GM21526 (cell line): ENCODE measurements around the gene CEMIP2.
A peak's percentile ranks its signal among the peaks of the same experiment; 100 is the strongest.
"Not testable (repeated sequence)": the region's sequence is repeated elsewhere in the genome, so short reads cannot be mapped to it uniquely, and the experiment has no call there.

Experiments
- ATAC-seq: cut with Tn5 transposase; IDR thresholded peaks from one replicate; pipeline ENCODE4 v1.9.1; 2021; ENCODE audit warnings: moderate library complexity; ENCODE audit not compliant: unreplicated experiment, low FRiP score

The CEMIP2 gene, protein sequence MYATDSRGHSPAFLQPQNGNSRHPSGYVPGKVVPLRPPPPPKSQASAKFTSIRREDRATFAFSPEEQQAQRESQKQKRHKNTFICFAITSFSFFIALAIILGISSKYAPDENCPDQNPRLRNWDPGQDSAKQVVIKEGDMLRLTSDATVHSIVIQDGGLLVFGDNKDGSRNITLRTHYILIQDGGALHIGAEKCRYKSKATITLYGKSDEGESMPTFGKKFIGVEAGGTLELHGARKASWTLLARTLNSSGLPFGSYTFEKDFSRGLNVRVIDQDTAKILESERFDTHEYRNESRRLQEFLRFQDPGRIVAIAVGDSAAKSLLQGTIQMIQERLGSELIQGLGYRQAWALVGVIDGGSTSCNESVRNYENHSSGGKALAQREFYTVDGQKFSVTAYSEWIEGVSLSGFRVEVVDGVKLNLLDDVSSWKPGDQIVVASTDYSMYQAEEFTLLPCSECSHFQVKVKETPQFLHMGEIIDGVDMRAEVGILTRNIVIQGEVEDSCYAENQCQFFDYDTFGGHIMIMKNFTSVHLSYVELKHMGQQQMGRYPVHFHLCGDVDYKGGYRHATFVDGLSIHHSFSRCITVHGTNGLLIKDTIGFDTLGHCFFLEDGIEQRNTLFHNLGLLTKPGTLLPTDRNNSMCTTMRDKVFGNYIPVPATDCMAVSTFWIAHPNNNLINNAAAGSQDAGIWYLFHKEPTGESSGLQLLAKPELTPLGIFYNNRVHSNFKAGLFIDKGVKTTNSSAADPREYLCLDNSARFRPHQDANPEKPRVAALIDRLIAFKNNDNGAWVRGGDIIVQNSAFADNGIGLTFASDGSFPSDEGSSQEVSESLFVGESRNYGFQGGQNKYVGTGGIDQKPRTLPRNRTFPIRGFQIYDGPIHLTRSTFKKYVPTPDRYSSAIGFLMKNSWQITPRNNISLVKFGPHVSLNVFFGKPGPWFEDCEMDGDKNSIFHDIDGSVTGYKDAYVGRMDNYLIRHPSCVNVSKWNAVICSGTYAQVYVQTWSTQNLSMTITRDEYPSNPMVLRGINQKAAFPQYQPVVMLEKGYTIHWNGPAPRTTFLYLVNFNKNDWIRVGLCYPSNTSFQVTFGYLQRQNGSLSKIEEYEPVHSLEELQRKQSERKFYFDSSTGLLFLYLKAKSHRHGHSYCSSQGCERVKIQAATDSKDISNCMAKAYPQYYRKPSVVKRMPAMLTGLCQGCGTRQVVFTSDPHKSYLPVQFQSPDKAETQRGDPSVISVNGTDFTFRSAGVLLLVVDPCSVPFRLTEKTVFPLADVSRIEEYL (N-terminal part only)

DNA sequence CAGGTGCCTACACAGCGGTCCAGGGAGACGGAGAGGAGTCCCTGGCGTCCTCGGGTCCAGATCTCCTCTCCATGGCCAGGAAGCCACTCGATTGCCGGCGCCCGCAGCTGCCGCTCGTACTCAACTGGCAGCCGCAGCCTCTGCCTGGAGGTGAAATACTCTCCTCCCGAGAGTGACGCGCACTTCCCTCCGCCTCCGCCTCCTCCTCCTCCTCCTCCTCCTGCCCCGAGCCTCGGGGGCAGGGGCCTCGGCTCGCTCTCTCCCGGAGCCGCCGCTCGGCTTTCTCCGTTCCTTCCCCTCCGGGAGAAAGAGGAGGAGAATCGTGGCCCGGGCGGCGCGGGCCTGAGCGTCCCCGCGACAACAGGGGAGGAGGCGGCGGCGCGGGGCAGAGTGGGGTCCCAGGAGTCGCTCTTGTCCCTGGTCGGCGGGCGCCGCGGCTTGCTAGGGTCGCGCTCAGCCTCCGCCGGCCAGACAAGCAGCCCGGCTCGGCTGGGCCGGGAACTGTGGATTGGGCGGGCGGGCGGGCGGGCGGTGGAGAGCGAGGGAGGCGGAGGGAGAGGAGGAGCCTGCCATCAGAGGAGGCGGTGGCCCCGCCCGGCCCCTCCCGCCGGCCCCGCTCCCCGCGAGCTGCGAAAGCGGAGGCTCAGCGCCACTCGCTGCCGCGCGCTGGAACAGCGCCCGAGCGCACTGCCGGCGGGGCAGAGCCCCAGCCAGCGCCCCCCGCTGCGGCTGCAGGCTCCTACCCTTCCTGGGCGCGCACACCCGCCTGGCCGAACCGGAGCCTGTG lies at the start of gene CEMIP2:
Gene CEMIP2, minus strand, starts transcription at position 126 of the 787 bp plus-strand sequence. CDS start 18,140 bp downstream, outside the sequence.
- ATAC-seq = peak; percentile 83

DNA sequence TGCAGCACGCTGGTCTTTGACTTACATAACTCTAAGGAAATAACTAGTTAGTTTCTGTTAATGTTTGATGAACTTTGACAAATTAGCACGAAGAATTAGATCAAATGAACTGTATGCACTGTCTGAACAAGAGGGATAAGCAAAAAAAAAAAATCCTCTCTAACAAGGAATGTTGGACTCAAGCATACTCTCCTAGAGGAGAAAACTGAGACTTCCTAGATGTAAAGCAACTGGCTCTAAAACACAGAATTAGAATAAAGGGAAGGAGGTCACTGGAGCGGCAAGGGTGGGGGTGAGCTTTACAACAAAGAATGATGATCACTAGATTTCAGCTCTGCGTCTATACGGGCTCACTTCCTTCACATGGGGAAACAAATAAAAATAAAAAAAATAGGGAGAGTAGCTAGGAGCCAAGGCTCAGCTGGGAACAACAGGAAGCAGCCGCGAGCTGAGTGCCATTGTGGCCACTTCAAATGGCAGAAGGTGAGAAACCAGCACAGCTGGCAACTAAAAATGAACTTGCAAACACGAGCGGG lies 48.7 kb upstream of the CEMIP2 start:
- ATAC-seq = no peak

DNA sequence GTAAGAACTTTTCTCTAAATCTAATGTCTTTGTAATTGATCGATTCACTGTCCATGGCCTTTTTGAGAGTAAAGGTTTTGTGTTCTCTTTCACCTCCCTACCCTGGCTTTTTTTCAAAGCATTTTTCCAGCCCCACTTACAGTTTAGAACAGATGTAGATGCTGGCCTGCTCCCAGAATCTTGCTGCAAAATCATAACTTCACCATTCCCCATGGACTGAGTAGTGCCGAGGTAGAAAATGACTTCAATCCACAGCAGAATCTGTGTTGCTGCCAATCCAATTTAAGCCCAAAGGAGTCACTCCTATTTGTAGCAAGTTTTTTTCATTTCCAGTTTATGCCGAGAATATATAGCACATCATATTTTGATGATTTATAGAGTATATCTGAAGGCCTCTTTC lies 46.5 kb upstream of the CEMIP2 start:
- ATAC-seq = no peak

DNA sequence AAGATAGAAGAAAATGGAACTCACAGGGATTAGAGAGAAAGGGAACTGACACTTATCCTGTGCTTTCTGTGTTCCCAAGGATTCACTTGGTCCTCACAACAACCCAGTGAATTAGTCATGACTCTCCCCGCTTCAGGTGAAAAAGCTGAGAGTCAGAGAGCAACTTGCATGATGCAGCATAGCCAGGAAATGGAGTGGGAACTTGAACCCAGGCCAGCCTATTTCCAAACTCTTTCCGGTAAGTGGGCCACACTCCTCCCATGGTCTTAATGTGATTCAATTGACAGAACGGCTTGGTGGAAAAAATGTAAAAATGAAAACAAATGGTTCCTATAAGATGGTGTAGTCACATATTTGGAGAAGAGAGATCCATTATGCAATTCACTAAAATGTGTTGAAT lies 45.9 kb upstream of the CEMIP2 start:
- no peak for ATAC-seq

DNA sequence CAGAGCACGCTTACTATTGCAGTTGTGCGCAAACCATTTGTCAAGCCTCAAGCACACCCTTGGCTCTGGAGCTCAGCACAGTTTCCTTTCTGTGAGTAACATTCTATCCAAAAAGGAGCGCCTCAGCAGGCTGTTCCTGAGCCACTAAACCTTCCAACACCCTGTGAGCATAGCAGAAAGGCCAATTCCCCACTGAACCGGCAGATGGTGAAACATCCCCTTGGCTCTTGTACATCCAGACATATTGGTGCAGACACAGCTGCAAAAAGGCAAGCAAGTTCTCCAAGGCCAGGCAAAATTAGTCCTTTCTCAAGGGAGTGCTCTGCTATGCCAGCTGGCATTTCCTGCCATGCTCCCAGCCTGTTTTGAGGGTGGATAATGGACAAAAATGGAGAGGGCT lies 44.1 kb upstream of the CEMIP2 start:
- no peak for ATAC-seq

DNA sequence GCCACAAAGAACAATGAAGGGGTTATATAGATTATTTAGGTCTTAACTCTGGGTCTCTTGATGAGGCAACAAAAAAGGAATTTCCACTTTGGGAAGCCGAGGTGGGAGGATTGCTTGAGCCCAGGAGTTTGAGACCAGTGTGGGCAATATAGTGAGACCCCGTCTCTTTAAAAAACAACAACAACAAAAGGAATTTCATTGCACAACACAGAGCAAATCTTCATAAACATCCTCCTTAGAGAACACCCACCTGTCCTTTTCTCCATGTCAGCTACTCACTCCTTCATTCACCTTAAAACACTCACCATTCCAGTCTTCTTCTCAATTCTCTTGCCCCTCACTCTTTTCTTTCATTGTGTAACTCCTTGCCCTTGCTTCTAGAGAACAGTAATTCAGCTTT lies 39.8 kb upstream of the CEMIP2 start:
- ATAC-seq = no peak

DNA sequence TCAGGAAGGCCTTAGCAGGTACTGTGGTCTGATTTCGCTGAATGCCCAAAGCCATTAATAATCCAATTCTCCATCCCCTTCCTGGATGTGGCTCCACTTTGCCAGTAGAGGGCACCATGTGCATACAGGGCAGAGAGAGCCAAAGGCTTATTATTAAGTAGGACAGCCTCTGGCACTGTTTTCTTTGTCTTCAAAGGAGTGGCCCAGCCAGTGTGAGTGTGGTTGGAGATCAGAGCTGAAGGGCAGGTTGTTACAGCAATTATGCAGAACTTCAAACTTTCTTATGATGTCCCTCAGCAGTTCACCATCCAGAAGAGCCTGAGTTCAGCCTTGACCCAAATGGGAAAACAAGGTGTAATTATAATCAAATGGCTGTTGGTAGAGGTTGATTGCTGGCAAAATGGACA lies 38.6 kb upstream of the CEMIP2 start:
- peak; percentile 91 for ATAC-seq

DNA sequence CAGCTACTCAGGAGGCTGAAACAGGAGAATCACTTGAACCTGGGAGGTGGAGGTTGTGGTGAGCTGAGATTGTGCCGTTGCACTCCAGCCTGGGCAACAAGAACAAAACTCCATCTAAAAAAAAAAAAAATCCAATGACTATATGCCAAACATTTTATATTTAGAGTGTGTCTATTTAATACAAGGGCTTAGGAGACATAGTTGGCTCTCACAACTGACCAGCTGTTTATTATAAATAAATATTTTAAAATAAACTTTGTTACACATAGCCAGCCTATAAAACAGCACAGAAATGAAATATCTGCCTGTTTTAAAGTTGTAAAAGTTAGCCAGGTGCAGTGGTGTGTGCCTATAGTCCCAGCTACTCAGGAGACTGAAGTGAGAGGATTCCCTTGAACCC lies 36.8 kb upstream of the CEMIP2 start:
- not testable (repeated sequence) for ATAC-seq

DNA sequence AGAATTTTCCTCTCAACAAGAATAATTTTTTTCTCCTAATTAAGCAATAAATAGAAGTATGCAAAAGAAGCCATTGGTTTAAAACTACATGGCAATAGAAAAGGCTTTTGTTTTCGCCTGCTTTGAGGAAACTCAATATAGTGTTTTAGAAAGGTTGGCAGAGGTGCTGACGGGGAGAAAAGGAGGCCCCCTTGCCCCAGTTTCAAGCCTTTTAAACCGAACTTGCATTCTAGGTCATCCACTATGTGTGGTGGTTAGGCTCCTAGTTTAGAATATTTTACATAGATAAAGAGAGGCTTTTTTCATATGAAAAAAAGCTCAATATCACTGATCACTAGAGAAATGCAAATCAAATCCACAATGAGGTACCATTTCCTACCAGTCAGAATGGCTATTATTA lies 33.5 kb upstream of the CEMIP2 start:
- ATAC-seq = no peak

DNA sequence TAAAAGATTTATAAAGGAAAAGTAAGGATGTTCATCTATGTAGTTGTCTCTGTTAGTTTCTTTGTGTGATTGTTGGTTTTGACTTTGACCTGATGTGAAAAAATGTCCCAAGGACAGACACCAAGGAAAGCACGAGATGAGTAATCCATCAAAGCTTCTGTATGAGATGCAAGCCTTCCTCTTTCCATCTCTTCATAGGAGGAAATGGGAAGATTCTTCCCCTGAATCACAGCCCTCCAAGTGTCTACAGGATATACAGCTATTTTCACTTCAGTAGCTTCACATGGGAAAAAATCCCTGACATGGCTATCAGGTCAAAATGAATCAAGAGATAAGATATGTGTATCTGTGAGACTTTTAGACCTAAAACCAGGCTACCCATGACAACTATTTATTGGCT lies 29.0 kb upstream of the CEMIP2 start:
- no peak for ATAC-seq

DNA sequence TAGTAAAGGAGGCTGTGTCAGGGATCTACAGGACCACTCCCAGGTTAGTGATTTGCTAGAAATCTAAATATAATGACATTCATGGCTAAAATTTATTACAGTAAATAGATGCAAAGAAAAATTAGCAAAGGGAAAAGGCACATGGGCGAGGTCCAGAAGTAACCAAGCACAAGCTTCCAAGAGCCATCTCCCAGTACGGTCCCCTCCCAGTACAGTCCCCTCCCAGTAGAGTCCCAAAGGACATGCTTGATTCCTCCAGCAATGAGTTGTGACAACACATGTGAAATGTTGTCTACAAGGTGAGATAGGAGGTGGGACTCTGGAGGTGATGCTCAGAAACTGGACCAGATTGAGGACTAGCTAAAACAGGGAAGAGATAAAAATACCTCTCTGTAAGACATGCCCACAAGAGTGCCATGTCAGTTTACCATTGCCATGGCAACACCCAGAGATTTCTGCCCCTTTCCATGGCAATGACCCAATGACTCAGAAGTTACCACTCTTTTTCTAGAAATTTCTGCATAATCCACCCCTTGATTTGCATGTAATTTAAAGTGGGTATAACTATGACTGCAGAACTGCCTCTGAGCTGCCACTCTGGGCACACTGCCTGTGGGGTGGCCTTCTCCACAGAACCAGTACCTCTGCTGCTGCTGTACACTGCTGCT lies 27.9 kb upstream of the CEMIP2 start:
- ATAC-seq = no peak

DNA sequence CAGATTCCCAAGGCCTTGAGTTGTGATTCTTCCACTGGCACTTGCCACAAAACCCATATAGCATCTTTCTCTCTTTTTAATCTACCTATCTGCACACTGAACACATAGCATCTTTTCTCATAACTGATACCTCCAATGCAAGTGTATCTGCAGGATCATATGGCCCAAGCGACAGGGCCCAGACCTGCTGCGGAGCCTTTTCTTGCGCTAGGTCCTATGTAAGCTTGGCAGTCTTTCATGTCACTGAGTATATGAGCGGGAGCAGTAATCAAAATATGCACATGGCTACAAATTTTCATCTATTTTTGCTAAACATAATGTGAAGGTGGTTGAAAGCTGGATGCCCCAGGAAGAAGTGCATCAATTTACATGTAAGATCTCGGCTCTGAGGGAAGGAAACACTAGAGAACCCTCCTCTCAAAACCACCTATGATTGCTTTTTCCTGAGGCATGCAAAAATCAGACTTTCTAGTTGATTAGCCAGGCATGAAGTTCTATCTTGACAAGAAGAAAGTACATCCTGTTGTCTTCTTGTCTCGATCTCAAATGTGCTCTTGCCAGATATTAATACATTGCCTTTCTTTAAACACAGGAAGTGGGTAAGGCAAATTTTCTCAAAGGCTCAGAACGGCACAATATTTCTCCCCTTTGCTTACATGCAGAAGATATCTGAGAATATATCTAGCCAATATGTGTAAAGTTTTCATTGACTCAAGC lies 26.9 kb upstream of the CEMIP2 start:
- ATAC-seq = peak; percentile 96

DNA sequence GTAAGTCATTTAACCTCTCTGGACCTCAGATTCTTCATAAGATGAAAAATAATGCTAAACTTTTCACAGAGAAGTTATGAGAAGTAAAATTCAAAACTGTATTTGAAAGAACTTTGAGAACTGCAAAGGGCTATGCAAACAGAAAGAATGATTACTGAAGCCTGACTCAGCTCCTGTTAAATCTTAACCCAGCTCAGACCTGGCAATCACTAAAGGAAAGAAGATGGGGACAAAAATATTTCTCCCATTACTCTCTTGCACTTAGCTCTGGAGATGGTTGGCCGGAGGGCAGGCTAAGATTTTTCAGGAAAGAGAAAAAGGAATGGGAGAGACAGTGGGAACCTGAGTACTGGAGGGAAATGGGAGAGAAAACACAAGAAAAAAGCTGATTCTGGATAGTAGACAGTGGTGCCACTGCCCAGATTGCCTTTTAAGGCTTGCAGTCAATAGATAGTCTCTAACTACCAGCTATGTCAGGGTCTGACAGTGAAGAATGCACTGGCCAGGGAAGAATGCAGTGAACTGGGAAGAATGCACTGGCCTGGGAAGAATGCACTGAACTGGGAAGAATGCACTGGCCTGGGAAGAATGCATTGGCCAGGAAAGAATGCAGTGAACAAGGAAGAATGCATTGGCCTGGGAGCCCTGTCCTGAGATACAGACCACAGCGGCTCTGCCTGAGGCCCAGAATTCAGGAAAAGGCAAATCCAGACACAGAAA lies 25.2 kb upstream of the CEMIP2 start:
- no peak for ATAC-seq

DNA sequence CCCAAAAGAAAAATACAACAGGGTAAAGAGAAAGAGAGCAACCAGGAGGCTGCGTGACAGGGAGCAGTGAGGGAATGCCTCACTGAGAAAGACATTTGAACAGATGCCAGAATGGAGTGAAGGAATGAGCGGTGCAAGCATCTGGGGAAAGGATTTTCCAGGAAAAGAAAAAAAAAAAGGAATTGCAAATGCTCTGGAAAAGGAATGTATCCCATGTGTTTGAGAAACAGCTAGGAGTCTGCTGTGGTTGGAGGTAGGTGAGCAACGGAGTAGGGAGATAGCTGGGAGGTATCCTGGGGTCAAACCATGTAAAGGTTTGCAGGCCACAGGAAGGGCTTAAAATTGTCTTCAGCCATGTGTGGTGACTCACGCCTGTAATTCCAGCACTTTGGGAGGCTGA lies 23.6 kb upstream of the CEMIP2 start:
- no peak for ATAC-seq

DNA sequence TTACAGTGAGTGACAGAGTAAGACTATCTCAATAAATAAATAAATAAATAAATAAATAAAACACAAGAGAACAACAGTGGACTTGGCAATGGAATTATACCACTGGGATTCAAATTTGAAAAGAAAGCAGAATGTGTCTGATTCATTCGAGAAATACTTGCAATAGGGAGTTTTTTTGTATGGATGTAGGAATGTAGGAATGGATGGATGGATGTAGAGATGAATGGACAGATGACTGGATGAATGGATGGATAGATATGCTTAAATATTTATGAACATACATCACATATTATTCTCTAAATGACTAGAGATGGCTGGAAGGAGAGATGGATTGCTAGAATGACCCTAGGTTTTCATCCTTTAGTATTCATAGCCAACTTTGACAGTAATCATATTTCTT lies 22.0 kb upstream of the CEMIP2 start:
- ATAC-seq = no peak

DNA sequence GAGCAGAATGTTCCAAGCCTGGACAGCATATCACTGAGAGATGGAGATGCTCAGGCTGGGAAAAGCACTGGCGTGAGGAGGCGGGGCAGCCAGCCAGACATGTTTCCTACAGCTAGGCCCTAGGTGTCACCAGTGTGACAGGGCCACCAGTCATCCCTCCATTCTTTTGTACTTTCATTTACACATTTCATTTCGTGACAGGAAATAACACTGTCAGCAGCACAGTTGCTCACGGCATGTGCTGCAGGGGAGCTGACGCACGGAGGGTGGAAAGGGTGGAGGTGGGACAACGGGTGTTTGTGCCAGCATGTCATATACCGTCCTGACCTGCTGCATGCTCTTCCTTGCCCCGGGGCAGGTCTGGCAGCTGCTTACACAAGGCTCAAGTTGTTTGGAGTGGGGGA lies 14.8 kb upstream of the CEMIP2 start:
- peak; percentile 87 for ATAC-seq

DNA sequence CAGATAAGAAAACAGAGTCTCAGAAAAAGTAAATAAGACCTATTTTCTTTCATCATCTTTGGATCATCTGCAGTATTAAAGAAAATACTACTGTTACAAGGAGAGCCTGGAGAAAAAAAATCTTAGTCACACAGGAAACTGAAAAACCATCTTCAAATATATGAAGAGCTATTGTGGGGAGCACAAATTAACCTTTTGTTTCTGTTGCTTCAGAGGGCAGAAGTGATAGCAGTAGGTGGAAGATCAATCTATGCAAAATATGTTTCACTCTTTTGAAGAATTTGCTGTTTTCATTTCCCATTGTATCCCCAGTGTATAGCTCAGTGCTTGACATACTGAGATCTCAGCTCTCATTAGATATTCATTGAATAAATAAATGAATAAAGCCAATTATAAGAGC lies 13.1 kb upstream of the CEMIP2 start:
- peak; percentile 71 for ATAC-seq

DNA sequence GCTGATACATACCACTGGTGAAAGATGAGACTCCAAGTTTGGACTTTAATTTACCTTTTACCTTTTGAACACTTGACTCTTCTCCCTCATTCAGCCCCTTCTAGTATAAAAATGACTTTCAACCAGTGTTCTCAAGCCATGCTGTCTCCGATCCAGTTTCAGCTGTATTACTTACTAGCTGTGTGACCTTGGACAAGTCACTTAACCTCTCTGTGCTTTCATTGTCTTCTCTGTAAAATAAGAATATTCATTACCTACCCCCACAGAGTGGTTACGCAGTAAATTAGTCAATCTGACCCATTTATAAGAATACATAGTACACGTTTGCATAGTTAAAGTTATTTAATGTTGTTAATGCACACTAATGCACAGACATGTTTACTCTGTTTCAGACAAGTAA lies 12.6 kb upstream of the CEMIP2 start:
- no peak for ATAC-seq
